Activated CD8-positive, alpha-beta memory T cell treated with anti-CD3 and anti-CD28 coated beads for 1 hour (primary cell): ENCODE results near the gene HSPB7.
"Not testable (repeated sequence)": the region's sequence is repeated elsewhere in the genome, so short reads cannot be mapped to it uniquely, and the experiment has no call there.

Experiments used
- DNase-seq, 2 donors: peaks; one replicate each; pipeline ENCODE4 v3.0.0-alpha.2; 2020; ENCODE audit warnings: low read depth in 1 of 2; ENCODE audit errors: extremely low read depth in 1 of 2

Gene HSPB7

GRCh38 chr1:16017461-16018303, at the start of gene HSPB7:
TSS of gene HSPB7 (minus strand) at chr1:16018043. CDS start at chr1:16017963, 80 bp downstream.
- no peak for DNase-seq

- DNase-seq, result no peak
These were observed 49.4 kb upstream of the HSPB7 start for GRCh38 chr1:16067127-16067768.

DNA sequence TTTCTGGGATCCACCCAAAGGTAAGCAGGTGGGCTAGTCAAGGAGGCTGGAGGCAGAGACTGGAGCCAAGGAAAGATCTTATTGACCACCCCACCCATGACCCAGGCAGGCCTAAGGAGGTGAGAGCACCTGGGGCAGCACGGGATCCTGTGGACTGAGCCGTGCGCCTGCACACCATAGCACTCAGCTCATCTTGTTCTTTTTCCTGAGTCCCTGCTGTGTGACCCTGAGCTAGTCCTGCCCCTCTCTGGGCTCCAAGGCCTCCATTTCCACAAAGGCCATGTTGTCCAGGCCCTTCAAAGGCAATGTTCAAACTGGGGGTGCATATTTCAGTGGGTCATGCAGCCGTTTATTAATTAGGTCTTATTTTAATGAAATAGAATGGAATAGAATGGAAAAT, 48.4 kb upstream of the HSPB7 start:
- no peak for DNase-seq

- DNase-seq, result no peak
These were observed 47.4 kb upstream of the HSPB7 start for GRCh38 chr1:16065269-16065576.

GRCh38 chr1:16064536-16065268, 46.9 kb upstream of the HSPB7 start:
- no peak for DNase-seq

DNA sequence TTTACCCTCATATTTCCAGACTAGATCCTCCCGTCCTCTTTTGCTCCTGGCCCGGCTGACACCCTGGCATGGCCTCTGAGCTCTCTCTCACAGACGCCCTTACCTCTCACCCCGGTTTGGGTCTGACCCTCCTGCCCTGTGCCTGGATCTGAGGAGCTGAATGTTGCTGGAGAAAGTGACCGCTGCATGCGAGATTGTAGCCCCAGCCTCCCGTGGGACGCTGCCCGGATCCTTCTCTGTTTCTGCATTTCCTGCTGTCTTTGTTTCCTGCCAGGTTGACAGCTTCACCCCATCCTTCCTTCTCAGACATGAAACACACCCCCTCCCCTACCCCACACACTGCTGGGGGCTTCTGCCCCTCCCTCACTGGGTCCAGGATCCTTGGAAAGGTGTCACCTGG, 46.1 kb upstream of the HSPB7 start:
- DNase-seq, result no peak

- DNase-seq, result no peak
These were observed 45.5 kb upstream of the HSPB7 start for GRCh38 chr1:16063226-16063829.

DNA sequence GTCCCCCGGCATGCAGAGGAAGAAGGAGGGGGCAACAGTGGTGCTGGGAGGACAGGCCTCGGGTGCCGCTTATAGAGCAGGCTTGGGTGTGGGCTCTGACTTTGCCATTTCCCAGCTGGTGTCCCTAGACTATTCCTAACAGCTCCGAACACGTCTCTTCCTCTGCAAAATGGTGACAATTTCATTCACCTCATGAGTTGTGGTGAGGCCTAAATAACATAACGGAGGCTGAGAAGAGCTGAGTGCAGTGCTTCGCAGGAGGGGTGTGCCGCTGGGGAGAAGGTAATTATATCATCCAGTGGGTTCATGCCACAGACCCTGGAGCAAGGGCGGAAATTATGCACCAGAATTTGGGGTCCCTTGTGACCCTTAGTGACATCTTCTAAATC, 44.8 kb upstream of the HSPB7 start:
- not testable (repeated sequence) for DNase-seq

DNA sequence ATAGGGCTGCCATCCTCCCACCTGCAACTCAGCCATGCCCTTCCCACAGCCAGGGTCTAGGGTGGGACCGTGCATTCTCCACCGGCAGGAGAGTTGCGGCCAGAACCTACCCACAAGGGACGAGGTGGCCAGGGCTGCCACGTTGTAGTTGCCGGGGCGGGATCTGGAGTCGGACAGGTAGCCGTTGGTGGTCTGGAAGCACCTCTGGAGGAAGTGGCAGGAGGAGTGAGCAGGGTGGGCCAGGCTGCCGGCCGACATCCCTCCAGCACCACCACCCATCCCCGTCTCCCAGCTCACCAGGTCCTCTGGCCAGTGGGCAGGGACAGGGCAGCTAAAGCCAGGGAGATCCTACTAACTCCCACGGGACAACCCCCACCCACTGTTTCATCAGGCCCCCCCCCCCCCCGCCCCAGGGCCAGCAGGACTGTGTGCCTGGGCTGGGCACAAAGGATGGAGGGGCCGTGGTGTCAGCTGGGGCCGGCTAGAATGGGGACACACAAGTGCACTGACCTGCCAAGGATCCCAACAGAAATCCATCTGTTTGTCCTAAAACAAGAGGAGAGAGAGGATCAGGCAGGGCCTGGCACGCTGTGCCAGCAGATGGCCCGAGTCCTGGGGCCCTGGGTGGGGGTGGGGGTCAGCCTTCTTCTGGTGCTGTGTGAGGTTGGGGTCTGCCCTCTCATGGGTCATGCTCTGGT, 44.3 kb upstream of the HSPB7 start:
- DNase-seq, result not testable (repeated sequence)

DNA sequence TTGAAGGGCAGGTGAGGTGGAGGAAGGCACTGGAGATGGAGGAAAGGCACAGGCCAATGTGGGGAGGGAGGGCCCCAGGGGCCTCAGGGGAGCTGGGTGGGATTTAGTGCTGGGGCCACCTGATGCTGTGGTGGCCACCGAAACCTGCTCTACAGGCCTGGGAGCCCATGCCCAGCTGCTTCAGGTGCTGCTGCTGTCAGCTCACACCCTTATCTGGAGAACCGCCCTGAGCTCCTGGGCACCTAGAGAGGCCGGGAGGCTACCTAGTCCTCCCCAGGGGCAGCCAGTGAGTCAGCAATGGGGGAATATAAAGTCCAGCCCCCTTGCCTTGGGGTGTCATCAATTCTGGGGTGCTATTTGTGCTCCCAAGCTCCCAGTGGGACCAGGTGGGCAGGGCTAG, 43.4 kb upstream of the HSPB7 start:
- DNase-seq, result no peak

GRCh38 chr1:16058394-16059120, 40.7 kb upstream of the HSPB7 start:
- not testable (repeated sequence) for DNase-seq

GRCh38 chr1:16057314-16057915, 39.6 kb upstream of the HSPB7 start:
- DNase-seq, result not testable (repeated sequence)

- not testable (repeated sequence) for DNase-seq
These were observed 38.7 kb upstream of the HSPB7 start for GRCh38 chr1:16056521-16056912.

GRCh38 chr1:16055613-16056520, 38.0 kb upstream of the HSPB7 start:
- peak; percentile 49 to 70 for DNase-seq

DNA sequence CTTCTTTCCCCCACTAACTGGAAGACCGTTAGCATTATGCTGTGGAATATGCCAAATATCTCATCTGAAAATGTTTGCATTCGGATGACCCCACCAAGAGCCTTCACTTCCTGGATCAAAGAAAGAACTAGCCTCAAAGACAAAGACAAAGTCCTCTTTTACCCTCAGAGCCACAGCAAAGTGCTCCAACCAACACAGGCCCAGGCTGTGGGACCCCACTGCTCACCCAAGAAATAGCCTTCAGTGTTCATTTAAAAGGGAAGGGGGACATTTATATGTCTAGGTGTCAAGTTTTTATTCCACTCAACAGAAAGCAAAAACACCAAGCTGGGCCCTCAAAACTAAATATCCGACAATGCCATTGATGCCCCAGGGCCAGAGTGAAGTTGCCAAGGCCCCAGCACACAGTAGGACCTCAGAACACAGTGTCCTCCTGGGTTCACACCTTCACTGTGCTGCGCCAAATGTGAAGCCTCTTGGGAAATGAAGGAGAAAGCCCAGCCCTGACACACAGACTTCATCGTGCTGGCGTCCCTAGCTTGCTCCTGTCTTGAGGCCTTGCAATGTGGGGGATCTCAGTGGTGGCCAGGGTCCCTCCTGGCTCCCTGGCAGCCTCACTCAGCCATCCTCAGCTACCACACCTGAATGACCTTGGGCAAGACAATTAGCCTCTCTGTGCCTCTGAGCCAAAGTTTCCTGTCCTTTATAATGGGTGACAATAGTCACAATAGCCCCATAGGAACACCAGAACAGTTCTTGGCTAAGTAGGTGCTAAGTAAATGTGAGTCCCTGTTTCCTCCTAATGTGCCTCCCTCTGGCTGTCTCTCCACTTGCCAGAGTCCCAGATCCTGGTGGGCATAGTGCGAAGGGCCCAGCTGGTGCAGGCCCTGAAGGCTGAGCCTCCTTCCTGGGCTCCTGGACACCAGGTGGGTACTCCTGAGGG, 37.0 kb upstream of the HSPB7 start:
- DNase-seq, result no peak

DNA sequence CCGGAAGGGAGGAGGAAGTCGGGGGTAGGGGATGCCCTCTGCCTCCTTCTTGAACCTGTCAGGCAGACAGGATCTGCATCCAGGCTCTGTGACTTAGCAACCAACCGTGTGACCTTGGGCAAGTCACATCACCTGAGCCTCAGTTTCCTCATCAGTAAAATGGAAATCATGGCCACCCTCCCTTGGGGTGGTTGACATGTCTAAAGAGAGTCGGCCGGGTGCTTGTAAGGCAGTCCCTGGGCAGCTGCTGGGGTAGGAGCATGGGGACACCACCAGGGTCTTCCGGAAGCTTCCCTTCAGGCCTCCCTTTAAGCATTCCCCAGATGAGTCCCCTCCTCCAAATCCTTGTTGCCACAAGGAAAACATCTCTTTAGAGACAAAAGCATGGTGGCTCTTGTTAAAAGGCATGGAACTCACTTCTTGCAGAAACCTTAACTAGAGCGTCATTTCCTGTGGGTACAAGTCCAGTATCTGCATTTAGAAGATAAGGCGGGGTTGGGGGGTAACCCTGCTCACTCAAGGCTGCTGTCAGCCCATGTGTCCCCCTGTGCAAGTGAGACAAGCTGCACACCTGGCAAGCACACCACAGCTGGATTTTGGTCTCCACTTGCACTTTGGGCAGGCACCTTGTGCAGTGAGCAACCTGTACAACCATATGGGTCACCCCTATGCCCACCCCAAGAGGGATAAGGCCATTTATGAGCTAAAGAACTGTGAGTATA, 36.1 kb upstream of the HSPB7 start:
- DNase-seq, result no peak

DNA sequence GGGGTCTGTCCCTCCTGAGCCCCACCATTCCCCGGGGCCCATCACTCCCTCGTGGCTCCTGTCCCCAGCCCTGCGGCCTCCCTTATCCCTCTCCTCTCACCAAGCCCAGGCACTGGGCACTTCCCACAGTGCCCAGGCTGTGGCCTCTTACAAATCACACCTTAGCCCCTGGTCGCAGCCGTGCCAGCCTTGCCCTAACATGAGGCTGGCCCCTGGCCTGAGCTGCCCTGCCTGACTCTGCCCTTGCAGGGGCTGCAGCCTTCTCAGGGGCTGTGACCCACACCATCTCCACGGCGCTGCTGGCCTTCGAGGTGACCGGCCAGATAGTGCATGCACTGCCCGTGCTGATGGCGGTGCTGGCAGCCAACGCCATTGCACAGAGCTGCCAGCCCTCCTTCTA, 34.1 kb upstream of the HSPB7 start:
- DNase-seq, result not testable (repeated sequence)
